GM21786 (cell line): Measurements from ENCODE around the gene APOBEC3C.
"Not testable (repeated sequence)": the region's sequence is repeated elsewhere in the genome, so short reads cannot be mapped to it uniquely, and the experiment has no call there.

Source experiments
- ATAC-seq: cut with Tn5 transposase; IDR thresholded peaks from one replicate; pipeline ENCODE4 v1.9.1; 2021; ENCODE audit not compliant: unreplicated experiment

Gene APOBEC3C

GRCh38 chr22:39013942-39014722, at the start of gene APOBEC3C:
Gene APOBEC3C (plus strand): TSS chr22:39014257. CDS start chr22:39014363, 106 bp downstream.
- ATAC-seq = peak; percentile 73

- ATAC-seq = no peak
These were observed 49.8 kb upstream of the APOBEC3C start for GRCh38 chr22:38964306-38964705.

GRCh38 chr22:38964989-38965388, 49.1 kb upstream of the APOBEC3C start:
- no peak for ATAC-seq

DNA sequence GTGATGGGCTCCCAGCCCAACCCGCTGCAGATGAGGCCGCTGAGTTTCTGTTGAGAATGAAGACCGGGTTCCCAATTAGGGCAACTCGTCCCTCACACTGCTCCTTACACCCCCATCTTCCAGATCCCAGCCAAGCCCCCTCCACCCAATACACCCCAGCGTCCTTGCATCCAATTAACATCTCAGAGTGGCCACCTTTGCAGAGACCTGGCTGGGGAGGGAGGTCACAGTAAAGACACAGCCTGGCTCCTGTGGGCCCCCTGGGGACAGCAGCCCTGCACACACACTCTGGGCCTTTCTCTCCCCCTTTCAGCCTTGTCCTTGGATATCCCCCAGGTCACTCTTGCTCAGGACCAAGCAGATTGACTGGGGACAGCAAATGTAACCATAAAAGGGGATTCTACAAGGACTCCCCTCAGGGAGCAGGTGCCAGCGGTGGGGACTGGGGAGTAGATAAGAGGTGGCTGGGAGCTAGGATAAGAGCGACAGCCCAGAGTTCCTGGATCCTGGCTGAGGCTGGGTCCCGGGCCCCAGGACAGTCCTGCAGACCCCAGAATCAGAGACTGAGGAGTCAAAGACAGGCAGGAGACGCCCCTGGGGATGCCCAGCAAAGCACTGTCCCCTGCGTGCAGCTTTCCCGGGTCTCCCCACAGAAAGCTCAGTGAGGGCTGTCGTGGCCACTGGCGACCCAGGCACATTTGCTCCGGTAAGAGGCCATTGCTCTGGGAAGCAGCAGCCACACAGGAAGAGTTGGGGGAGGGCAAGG, 48.3 kb upstream of the APOBEC3C start:
- ATAC-seq = no peak

- ATAC-seq = no peak
These were observed 47.7 kb upstream of the APOBEC3C start for GRCh38 chr22:38966380-38966702.

- ATAC-seq = no peak
These were observed 47.1 kb upstream of the APOBEC3C start for GRCh38 chr22:38966942-38967341.

- ATAC-seq = no peak
These were observed 46.3 kb upstream of the APOBEC3C start for GRCh38 chr22:38967451-38968450.

DNA sequence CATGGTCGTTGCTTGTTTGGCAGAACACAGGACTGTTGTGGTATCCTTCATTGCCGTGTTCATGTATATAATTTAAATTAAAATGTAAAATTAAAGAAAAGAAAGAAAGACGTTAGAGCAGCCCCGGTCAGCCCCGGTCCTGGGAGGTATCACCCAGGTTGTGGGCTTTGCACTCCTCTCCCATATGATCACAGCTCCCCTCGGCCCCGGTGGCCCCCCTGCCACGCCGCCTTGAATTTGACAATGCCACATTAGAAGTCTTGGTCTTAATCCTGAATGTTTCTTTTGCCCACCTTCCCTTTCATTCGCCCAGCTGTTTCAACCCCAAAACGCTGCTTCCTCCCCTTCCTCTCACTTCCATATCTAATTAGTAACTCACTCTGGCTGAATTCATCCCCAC, 45.3 kb upstream of the APOBEC3C start:
- no peak for ATAC-seq

DNA sequence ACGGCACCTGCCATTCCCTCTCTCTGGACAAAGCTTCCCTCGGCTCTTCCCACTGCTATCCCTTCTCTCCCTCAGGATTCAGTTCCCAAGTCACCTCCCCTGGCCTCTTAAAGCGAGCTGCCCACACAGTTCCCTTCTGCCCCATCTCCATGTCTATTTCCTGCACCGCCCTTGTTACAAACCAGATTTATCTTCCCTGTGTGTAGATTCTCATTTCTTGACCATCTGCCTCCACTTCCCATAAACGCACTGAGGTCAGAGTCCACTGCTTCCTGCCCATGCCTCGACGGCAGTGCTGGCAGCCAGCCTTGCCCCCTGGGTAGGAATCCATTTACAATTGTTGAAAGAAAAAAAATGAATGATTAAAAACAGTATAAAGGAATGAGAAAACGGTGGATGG, 43.5 kb upstream of the APOBEC3C start:
- ATAC-seq = no peak

- ATAC-seq = no peak
These were observed 42.9 kb upstream of the APOBEC3C start for GRCh38 chr22:38971202-38971601.

- ATAC-seq = no peak
These were observed 42.3 kb upstream of the APOBEC3C start for GRCh38 chr22:38971791-38972190.

DNA sequence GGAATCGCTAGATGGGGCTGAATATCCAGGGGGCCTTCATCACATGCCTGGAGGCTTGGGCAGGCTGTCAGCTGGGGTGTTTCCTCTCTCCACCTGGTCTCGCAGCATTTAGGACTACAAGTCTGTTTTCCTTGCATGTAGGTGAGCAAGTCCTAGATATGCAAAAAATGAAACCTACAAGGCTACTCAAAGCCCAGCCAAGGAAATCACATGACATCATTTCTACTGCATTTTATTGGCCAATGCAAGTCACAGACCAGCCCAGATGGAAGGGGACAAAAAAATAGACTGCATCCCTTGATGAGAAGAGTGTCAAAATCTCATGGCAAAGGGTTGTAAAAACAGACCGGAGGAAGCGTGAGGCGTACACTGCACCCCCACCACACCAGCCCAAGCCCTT, 41.5 kb upstream of the APOBEC3C start:
- no peak for ATAC-seq

DNA sequence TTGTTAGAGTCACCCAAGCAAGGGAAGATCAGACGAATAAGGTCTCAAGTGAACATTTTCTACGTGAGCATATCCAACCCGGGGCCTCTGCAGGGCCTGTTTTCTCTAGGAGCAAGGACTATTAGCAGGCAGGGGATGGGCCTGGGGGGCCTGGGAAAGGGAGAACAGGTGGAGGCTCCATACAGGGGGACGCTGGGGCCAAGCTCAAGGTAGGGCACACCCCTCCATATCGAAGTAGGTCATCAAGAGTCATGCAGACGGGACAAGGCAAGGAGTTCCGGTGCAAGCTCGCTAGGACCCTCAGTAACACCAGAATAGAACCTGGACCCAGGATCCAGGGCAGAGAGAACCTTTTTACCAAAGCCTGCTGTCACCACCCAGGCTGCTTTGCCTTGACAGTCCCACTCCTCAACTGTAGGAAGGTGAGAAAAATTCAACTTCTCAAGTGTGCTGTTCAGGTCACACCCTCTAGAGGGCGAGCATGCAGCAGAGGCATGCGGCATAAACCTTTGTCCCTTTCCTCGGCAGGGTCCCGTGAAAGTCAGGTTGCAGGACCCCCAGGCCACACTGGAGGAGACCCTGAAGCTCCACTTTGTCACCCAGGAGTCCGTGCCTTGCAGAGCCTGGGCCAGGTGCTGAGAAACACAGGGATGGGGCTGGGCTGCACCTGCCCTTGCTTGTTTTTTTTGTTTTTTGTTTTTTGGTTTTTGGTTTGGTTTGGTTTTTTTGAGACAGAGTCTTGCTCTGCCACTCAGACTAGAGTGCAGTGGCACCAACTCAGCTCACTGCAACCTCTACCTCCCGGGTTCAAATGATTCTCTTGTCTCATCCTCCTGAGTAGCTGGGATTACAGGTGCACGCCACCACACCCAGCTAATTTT, 40.5 kb upstream of the APOBEC3C start:
- no peak for ATAC-seq

- ATAC-seq = no peak
These were observed 39.8 kb upstream of the APOBEC3C start for GRCh38 chr22:38974170-38974825.

- ATAC-seq = no peak
These were observed 39.3 kb upstream of the APOBEC3C start for GRCh38 chr22:38974826-38975175.

- not testable (repeated sequence) for ATAC-seq
These were observed 36.8 kb upstream of the APOBEC3C start for GRCh38 chr22:38977289-38977688.

DNA sequence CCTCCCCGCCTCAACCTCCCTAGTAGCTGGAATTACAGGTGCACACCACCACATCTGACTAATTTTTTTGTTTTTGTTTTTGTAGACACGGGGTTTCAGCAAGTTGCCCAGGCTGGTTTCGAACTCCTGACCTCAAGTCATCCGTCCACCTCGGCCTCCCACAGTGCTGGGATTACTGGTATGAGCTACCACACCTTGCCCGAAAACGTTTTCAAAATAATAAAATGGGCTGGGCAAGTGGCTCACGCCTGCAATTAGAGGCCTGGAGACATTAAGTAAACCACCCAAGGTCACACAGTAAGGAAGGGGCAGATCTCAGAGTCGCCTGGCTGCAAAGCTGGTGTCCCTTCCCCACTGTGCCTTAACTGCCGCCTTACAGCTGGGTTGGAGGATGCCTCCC, 33.5 kb upstream of the APOBEC3C start:
- ATAC-seq = not testable (repeated sequence)

- ATAC-seq = no peak
These were observed 32.8 kb upstream of the APOBEC3C start for GRCh38 chr22:38981005-38981991.
